Bronchial epithelial cell (primary cell): ENCODE measurements around the gene DUSP5. TPM values are rescaled to one million over a fixed set of nuclear protein-coding genes. Genes with fewer than 3 reads are reported as not detected.
A peak's percentile ranks its signal among the peaks of the same experiment; 100 is the strongest.
"Not testable (repeated sequence)": the region's sequence is repeated elsewhere in the genome, so short reads cannot be mapped to it uniquely, and the experiment has no call there.

Experiments used
- DNase-seq: peaks from one replicate; pipeline ENCODE4 v3.0.0-alpha.2; 2010; ENCODE audit warnings: low read depth
- FAIRE-seq: peaks from 2 replicates; lab custom pipeline; 2011; peaks lifted over from hg19 to GRCh38; lab: Jason Lieb, UNC
- H3K27me3 ChIP-seq: 2 replicates; pipeline ENCODE4 v1.5.1; 2011; ENCODE audit warnings: low read length; ENCODE audit not compliant: control insufficient read depth, insufficient read depth
- H3K36me3 ChIP-seq: 2 replicates; pipeline ENCODE4 v1.5.1; 2011; ENCODE audit warnings: low read length; ENCODE audit not compliant: control insufficient read depth, insufficient read depth
- H3K4me3 ChIP-seq: 2 replicates; pipeline ENCODE4 v1.5.1; 2011; ENCODE audit warnings: mild to moderate bottlenecking, low read depth, low read length, control low read depth
- total RNA-seq: library from RNA; depleted of rRNA; stranded (reverse); fragments of >200 nt; gene quantifications from 2 replicates; pipeline ENCODE4 v1.2.1, GENCODE V29; 2014
- TF ChIP-seq, protein P1 (sequence below): IDR thresholded peaks from 2 replicates; pipeline ENCODE4 v1.5.1; 2011; ENCODE audit warnings: mild to moderate bottlenecking, moderate library complexity, low read length, control low read depth, inconsistent platforms; ENCODE audit not compliant: insufficient read depth, severe bottlenecking

Gene DUSP5
- total RNA-seq, 1 donor from 2014 or later, result 115 TPM

DNA sequence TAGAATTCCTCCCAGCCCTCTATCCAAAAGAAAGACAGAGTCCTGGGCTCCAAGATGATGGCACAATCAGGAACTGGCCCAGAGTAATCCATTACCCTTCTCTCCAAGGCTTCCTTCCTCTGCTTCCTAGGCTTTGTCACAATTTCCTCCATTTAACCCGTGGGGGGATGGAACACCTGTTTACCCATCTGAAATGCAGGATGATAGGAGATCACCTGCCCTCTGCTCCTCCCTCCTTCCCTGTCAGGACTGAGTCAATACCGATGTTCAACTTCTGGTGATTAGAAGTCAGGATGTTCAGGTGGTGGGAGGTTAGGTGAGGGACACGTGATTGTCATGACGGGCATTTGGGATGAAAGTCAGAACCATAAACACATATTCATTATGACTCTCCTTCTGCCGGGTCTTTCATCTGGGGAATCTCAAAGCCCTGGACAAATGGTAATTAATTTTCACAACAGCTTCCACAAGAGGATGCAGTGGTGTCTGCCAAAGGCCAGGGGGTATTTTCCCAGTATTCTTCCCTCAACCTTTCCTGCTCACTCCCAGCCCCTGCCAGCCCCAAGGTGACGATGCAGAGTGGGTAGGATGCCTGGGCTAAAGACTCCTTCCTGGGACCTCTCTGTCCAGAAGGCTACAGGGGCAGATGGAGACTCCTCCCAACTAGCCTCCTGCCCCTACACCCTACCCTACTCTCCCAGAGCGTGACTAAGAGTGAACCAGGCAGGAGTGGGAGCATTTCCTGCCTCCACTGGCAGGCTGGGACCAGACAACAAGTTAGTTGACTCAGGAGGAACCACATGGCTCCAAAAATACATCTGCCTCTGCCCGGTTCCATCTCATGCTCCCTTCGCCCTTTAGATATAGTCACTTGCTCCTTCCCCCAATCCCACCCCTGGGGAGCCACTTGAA is 27.9 kb downstream of the DUSP5 start:
- Histone ChIP-seq H3K4me3 (no peak overlapping the region), H3K36me3 (no peaks in the 10 kb centered on the region), H3K27me3 (no peaks in the 10 kb centered on the region)
- TF ChIP-seq, protein P1, sequence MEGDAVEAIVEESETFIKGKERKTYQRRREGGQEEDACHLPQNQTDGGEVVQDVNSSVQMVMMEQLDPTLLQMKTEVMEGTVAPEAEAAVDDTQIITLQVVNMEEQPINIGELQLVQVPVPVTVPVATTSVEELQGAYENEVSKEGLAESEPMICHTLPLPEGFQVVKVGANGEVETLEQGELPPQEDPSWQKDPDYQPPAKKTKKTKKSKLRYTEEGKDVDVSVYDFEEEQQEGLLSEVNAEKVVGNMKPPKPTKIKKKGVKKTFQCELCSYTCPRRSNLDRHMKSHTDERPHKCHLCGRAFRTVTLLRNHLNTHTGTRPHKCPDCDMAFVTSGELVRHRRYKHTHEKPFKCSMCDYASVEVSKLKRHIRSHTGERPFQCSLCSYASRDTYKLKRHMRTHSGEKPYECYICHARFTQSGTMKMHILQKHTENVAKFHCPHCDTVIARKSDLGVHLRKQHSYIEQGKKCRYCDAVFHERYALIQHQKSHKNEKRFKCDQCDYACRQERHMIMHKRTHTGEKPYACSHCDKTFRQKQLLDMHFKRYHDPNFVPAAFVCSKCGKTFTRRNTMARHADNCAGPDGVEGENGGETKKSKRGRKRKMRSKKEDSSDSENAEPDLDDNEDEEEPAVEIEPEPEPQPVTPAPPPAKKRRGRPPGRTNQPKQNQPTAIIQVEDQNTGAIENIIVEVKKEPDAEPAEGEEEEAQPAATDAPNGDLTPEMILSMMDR, result no peak
- FAIRE-seq (no peak), DNase-seq (peak; percentile 87)

DNA sequence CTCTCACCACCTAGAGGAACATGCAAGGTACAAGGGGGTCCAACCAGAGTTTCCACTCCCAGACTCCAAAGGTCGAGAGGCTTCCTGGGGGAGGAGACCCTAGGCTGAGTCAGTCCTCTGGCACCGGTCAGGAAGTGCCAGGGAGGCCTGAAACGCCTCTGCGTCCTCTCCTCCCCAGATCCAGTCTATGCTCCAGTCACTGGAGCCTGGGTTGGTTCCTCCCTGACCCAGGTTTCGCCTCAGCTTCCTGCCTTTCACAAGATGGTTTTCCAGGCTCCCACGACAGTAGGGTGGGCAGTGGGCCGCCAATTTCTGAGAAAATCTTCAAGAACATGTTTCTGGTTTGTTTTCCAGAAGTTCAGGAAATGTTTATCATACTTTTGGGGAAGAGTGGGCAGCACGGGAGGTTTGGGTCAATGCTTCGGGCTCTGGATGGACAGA is 30.0 kb downstream of the DUSP5 start:
- no peaks in the 10 kb centered on the region for H3K36me3 ChIP-seq
- TF ChIP-seq, protein P1, result no peak
- no peak for DNase-seq
- H3K4me3 ChIP-seq, result no peak overlapping the region
- no peak for FAIRE-seq
- no peaks in the 10 kb centered on the region for H3K27me3 ChIP-seq

DNA sequence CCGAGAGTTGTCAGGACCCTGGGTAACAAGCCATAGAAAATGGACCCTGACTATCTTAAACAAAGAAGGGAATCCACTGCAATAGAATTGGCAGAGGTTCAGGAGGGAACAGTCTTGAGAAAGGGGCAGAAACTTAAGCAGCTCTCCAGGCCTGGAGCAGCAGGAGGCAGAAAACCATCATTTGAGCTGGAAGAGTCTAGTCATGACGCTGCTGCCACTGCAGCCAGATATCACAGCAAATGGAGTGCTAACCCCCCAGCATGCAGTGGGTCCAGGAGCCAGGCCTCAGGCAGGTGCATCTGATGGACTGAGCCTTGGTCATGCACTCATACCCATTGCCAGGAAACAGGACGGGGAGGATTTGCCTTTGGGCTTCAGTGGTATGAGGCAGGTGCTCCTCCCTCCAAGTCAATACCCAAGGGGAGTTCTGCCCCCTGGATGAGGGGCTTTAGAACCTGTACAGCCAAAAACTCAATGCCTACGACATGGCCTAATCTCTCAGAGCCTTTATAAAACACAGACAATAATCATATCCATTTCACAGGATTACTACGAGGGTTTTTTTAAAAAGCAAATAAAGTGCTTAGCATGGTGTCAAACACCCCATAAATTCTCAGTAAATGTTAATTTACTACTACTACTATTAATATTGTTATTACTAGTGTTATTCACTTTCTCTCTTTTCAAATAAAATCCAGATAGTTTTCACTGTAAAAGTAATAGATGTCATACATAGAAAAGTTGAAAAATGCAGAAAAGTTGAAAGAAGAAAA is 30.7 kb downstream of the DUSP5 start:
- FAIRE-seq, result no peak

DNA sequence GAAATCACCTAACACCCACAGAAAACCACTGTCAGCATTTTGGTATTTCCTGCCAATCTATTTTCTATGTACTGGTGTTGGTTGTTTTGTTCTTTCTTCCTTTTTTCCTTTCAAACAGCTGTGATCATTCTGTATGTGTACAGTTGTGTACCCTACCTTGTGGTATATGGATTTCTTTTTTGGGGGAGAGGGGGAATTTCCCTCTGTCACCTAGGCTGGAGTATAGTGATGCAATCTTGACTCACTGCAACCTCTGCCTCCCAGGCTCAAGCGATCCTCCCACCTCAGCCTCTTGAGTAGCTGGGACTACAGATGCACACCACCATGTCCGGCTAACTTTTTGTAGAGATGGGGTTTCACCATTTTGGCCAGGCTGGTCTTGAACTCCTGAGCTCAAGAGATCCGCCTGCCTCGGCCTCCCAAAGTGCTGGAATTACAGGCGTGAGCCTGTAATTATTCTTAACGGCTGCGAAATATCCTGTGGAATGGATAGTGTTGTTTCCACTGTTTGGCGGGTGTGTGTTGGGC is 31.4 kb downstream of the DUSP5 start:
- DNase-seq, result peak; percentile 77
- not testable (repeated sequence) for H3K4me3 ChIP-seq, FAIRE-seq

More for the DNA sequence above, 30.7 kb downstream of the DUSP5 start:
- TF ChIP-seq, protein P1, result no peak
- Histone ChIP-seq H3K36me3 (no peaks in the 10 kb centered on the region), H3K27me3 (no peaks in the 10 kb centered on the region), H3K4me3 (no peak overlapping the region)
- DNase-seq, result no peak

DNA sequence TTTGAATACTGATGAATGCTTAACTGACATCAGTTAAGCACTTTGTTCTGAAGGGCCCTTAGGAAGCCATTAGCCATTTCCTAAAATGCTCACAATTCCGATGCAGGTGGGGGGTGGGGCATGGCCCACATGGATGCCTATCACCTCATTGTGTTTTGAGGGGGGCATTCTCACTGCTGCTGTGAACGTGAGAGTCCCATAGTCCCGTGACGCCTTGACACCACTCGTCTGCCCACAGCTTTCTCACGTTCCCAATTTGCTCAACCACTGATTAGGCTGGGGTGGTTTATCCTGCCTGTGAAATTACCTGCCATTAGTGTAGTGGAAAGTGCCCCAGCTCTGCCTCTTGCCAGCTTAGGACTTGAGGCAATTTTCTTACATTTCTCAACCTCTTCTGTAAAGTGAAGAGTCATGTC is 31.9 kb downstream of the DUSP5 start:
- Histone ChIP-seq H3K36me3 (no peaks in the 10 kb centered on the region), H3K27me3 (no peaks in the 10 kb centered on the region), H3K4me3 (no peak overlapping the region)
- DNase-seq, result no peak
- TF ChIP-seq, protein P1, result no peak
- FAIRE-seq, result no peak

More for the DNA sequence above, 31.4 kb downstream of the DUSP5 start:
- H3K27me3 ChIP-seq, H3K36me3 ChIP-seq: not testable (repeated sequence)
